SK-N-SH (cell line): ENCODE measurements around the gene VIL1. TPM values are rescaled to one million over a fixed set of nuclear protein-coding genes. Genes with fewer than 3 reads are reported as not detected.

Experiments used
- CTCF ChIA-PET: fragments of 300-600, 350-600 bp; formaldehyde crosslinking; extraction: SDS; loops from one replicate; lab custom pipeline; 2021; lab: Yijun Ruan, JAX
- POLR2A ChIA-PET: fragments of 350-600 bp; sonication (Branson Sonifier 250); formaldehyde crosslinking; extraction: SDS; loops from one replicate; lab custom pipeline; 2020; ENCODE audit warnings: antibody characterized with exemption, inconsistent platforms; lab: Yijun Ruan, JAX
- DNase-seq: peaks from one replicate; pipeline ENCODE4 v3.0.0; 2012
- H2AFZ ChIP-seq: fragments of 200-600 bp; sonication (generic); 2 replicates; pipeline ENCODE4 v1.8.1; 2016; ENCODE audit warnings: antibody characterized with exemption, mild to moderate bottlenecking, low read depth
- H3F3A ChIP-seq: fragments of 200-600 bp; sonication (generic); replicated peaks from 2 replicates; pipeline ENCODE3; 2016; ENCODE audit warnings: antibody characterized with exemption, mild to moderate bottlenecking; ENCODE audit not compliant: insufficient read depth
- H3K27ac ChIP-seq, 2 experiments: fragments of 200-500 bp in 1 of 2; fragments of 200-600 bp in 1 of 2; sonication (Bioruptor generic) in 1 of 2; sonication (generic), shearing (Covaris generic) in 1 of 2; 2 replicates each; pipeline versions ENCODE4 v1.5.1 to v1.6.1; 2014 to 2016; ENCODE audit warnings: low read depth in 2 of 2, inconsistent platforms in 1 of 2, low read length in 1 of 2, mild to moderate bottlenecking in 1 of 2, mixed read lengths in 1 of 2
- H3K27me3 ChIP-seq: fragments of 200-600 bp; sonication (generic), shearing (Covaris generic); 2 replicates; pipeline ENCODE4 v1.6.1; 2016; ENCODE audit warnings: mixed run types; ENCODE audit not compliant: insufficient read depth
- H3K36me3 ChIP-seq, 2 experiments: fragments of 200-500 bp in 1 of 2; fragments of 200-600 bp in 1 of 2; sonication (Bioruptor generic) in 1 of 2; sonication (generic) in 1 of 2; replicated peaks in 1 of 2; 2 replicates each; pipeline versions ENCODE3 to v1.5.1; 2014 to 2016; ENCODE audit warnings: low read length in 1 of 2, mild to moderate bottlenecking in 1 of 2; ENCODE audit not compliant: insufficient read depth in 2 of 2, control insufficient read depth in 1 of 2
- H3K4me1 ChIP-seq, 2 experiments: fragments of 200-500 bp in 1 of 2; fragments of 200-600 bp in 1 of 2; sonication (Bioruptor generic) in 1 of 2; sonication (generic), shearing (Covaris generic) in 1 of 2; 2 replicates each; pipeline versions ENCODE4 v1.5.1 to v1.6.1; 2014 to 2016; ENCODE audit warnings: low read depth in 1 of 2, low read length in 1 of 2, mixed run types in 1 of 2; ENCODE audit not compliant: insufficient read depth in 2 of 2, control insufficient read depth in 1 of 2
- H3K4me2 ChIP-seq: fragments of 200-600 bp; sonication (generic), shearing (Covaris generic); 2 replicates; pipeline ENCODE4 v1.6.1; 2017; ENCODE audit warnings: mixed run types
- H3K4me3 ChIP-seq, 2 experiments: fragments of 200-500 bp in 1 of 2; fragments of 200-600 bp in 1 of 2; sonication (Bioruptor generic) in 1 of 2; sonication (generic), shearing (Covaris generic) in 1 of 2; 2 replicates each; pipeline versions ENCODE4 v1.5.1 to v1.8.1; 2014 to 2016; ENCODE audit warnings: low read depth in 2 of 2, inconsistent platforms in 1 of 2, low read length in 1 of 2, mild to moderate bottlenecking in 1 of 2, mixed read lengths in 1 of 2, moderate library complexity in 1 of 2
- H3K79me2 ChIP-seq: fragments of 200-600 bp; sonication (generic); 2 replicates; pipeline ENCODE4 v1.8.1; 2017; ENCODE audit warnings: mild to moderate bottlenecking; ENCODE audit not compliant: insufficient read depth
- H3K9ac ChIP-seq: fragments of 200-600 bp; sonication (generic); 2 replicates; pipeline ENCODE4 v1.6.1; 2017; ENCODE audit warnings: mixed run types
- H3K9me2 ChIP-seq: fragments of 200-600 bp; sonication (generic); 2 replicates; pipeline ENCODE4 v1.6.1; 2017; ENCODE audit warnings: mixed run types
- H3K9me3 ChIP-seq: fragments of 200-600 bp; sonication (generic); 2 replicates; pipeline ENCODE4 v1.6.1; 2017; ENCODE audit warnings: mixed run types, mild to moderate bottlenecking, moderate library complexity
- H4K20me1 ChIP-seq: fragments of 200-600 bp; sonication (generic); 2 replicates; pipeline ENCODE4 v1.6.1; 2017; ENCODE audit warnings: mild to moderate bottlenecking, mixed run types; ENCODE audit not compliant: insufficient read depth
- CHD2 ChIP-seq: fragments of 150-350 bp; IDR thresholded peaks from 2 replicates; pipeline ENCODE4 v1.6.1; 2018; ENCODE audit warnings: low read length; ENCODE audit not compliant: partially characterized antibody
- CTCF ChIP-seq: fragments of 200-600 bp; sonication (generic); IDR thresholded peaks from 2 replicates; pipeline ENCODE4 v1.6.1; 2017; ENCODE audit warnings: antibody characterized with exemption, mild to moderate bottlenecking, moderate library complexity
- FOSL2 ChIP-seq: IDR thresholded peaks from 2 replicates; pipeline ENCODE4 v1.4.0; 2012; ENCODE audit warnings: low read depth, mild to moderate bottlenecking, moderate library complexity, borderline replicate concordance
- FOXJ3 ChIP-seq: sonication (generic); formaldehyde crosslinking; IDR thresholded peaks from 2 replicates; pipeline ENCODE4 v1.5.1; 2020; ENCODE audit warnings: mild to moderate bottlenecking, missing genetic modification reagents
- GABPA ChIP-seq: IDR thresholded peaks from 2 replicates; pipeline ENCODE4 v1.4.0; 2012; ENCODE audit warnings: low read depth, mild to moderate bottlenecking
- GATA2 ChIP-seq: sonication (generic); formaldehyde crosslinking; IDR thresholded peaks from 2 replicates; pipeline ENCODE4 v1.5.0; 2020; ENCODE audit warnings: mild to moderate bottlenecking, missing genetic modification reagents
- MEF2A ChIP-seq: IDR thresholded peaks from 2 replicates; pipeline ENCODE4 v1.4.0; 2012; ENCODE audit warnings: low read depth, borderline replicate concordance
- MXI1 ChIP-seq: IDR thresholded peaks from 2 replicates; pipeline ENCODE4 v1.6.1; 2012; ENCODE audit warnings: mild to moderate bottlenecking, low read depth, low read length, improper control_type of control experiment
- NRF1 ChIP-seq: IDR thresholded peaks from 2 replicates; pipeline ENCODE4 v1.6.1; 2012; ENCODE audit warnings: low read depth, mild to moderate bottlenecking, low read length
- RAD21 ChIP-seq: IDR thresholded peaks from 2 replicates; pipeline ENCODE4 v1.6.1; 2012; ENCODE audit warnings: mild to moderate bottlenecking, low read length
- RFX5 ChIP-seq: IDR thresholded peaks from 2 replicates; pipeline ENCODE4 v1.6.1; 2012; ENCODE audit warnings: mild to moderate bottlenecking, improper control_type of control experiment, low read length
- RXRA ChIP-seq: IDR thresholded peaks from 2 replicates; pipeline ENCODE4 v1.4.0; 2012; ENCODE audit warnings: low read depth, mild to moderate bottlenecking, borderline replicate concordance
- SIN3A ChIP-seq: IDR thresholded peaks from 2 replicates; pipeline ENCODE4 v1.6.1; 2012; ENCODE audit warnings: low read depth, mild to moderate bottlenecking, low read length, moderate library complexity, borderline replicate concordance
- SMC3 ChIP-seq: IDR thresholded peaks from 2 replicates; pipeline ENCODE4 v1.6.1; 2012; ENCODE audit warnings: low read depth, low read length, improper control_type of control experiment
- TAF1 ChIP-seq: IDR thresholded peaks from 2 replicates; pipeline ENCODE4 v1.6.1; 2012; ENCODE audit warnings: low read depth, mild to moderate bottlenecking, low read length, moderate library complexity, borderline replicate concordance
- USF1 ChIP-seq: IDR thresholded peaks from 2 replicates; pipeline ENCODE4 v1.4.0; 2012; ENCODE audit warnings: low read depth, borderline replicate concordance
- YY1 ChIP-seq: IDR thresholded peaks from 2 replicates; pipeline ENCODE4 v1.4.0; 2012; ENCODE audit warnings: low read depth, mild to moderate bottlenecking
- polyA plus RNA-seq, 3 experiments: library from polyadenylated mRNA; depleted of rRNA; stranded (reverse); fragments of >200 nt; gene quantifications; 2 replicates each; pipeline ENCODE4 v1.2.3, GENCODE V29; 2012
- TF ChIP-seq, protein P1 (sequence below): fragments of 150-350 bp; IDR thresholded peaks from 2 replicates; pipeline ENCODE4 v1.6.1; 2017; ENCODE audit warnings: antibody characterized with exemption, low read length, low read depth, borderline replicate concordance
- TF ChIP-seq, protein P2 (sequence below): IDR thresholded peaks from 2 replicates; pipeline ENCODE4 v1.6.1; 2012; ENCODE audit warnings: mild to moderate bottlenecking, low read depth, low read length, moderate library complexity

Gene VIL1
- polyA plus RNA-seq, 1 of the 3 experiments (the other 2 are of a cell fraction) = under 0.01 TPM

- peaks cover 5% of the 10 kb centered on the region for H3F3A ChIP-seq
- no peaks in the 10 kb centered on the region for H3K9me2 ChIP-seq
- H2AFZ ChIP-seq = no peak overlapping the region
- H4K20me1 ChIP-seq = no peaks in the 10 kb centered on the region
- no peak overlapping the region for H3K27ac ChIP-seq
- no peak overlapping the region for H3K4me2 ChIP-seq
- H3K4me1 ChIP-seq = no peaks in the 10 kb centered on the region
- H3K4me3 ChIP-seq = no peak overlapping the region
- no peaks in the 10 kb centered on the region for H3K9me3 ChIP-seq
- no peaks in the 10 kb centered on the region for H3K79me2 ChIP-seq
- ChIA-PET POLR2A (no interaction called here), CTCF (interaction anchor here (0.6 kb wide), 1 partner anchor 84 kb away, joined by 3 read pairs; no protein-coding TSS in a partner anchor)
- H3K27me3 ChIP-seq = no peaks in the 10 kb centered on the region
- no peak for DNase-seq
- TF ChIP-seq, protein P1, sequence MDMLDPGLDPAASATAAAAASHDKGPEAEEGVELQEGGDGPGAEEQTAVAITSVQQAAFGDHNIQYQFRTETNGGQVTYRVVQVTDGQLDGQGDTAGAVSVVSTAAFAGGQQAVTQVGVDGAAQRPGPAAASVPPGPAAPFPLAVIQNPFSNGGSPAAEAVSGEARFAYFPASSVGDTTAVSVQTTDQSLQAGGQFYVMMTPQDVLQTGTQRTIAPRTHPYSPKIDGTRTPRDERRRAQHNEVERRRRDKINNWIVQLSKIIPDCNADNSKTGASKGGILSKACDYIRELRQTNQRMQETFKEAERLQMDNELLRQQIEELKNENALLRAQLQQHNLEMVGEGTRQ = no peak
- TF ChIP-seq FOSL2 = no peak
- TF ChIP-seq, protein P2, sequence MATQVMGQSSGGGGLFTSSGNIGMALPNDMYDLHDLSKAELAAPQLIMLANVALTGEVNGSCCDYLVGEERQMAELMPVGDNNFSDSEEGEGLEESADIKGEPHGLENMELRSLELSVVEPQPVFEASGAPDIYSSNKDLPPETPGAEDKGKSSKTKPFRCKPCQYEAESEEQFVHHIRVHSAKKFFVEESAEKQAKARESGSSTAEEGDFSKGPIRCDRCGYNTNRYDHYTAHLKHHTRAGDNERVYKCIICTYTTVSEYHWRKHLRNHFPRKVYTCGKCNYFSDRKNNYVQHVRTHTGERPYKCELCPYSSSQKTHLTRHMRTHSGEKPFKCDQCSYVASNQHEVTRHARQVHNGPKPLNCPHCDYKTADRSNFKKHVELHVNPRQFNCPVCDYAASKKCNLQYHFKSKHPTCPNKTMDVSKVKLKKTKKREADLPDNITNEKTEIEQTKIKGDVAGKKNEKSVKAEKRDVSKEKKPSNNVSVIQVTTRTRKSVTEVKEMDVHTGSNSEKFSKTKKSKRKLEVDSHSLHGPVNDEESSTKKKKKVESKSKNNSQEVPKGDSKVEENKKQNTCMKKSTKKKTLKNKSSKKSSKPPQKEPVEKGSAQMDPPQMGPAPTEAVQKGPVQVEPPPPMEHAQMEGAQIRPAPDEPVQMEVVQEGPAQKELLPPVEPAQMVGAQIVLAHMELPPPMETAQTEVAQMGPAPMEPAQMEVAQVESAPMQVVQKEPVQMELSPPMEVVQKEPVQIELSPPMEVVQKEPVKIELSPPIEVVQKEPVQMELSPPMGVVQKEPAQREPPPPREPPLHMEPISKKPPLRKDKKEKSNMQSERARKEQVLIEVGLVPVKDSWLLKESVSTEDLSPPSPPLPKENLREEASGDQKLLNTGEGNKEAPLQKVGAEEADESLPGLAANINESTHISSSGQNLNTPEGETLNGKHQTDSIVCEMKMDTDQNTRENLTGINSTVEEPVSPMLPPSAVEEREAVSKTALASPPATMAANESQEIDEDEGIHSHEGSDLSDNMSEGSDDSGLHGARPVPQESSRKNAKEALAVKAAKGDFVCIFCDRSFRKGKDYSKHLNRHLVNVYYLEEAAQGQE = no peak
- TF ChIP-seq FOXJ3 = no peak
- TF ChIP-seq USF1 = no peak
- no peak for TF ChIP-seq CTCF
- TF ChIP-seq GABPA = no peak
- no peak for TF ChIP-seq TAF1
- no peak for TF ChIP-seq NRF1
- TF ChIP-seq YY1 = no peak
- no peak for TF ChIP-seq SMC3
- no peak for TF ChIP-seq CHD2
- no peak for TF ChIP-seq RAD21
- no peak for TF ChIP-seq RFX5
- no peak for TF ChIP-seq RXRA
- TF ChIP-seq SIN3A = no peak
- TF ChIP-seq GATA2 (CRISPR knock-in tag) = no peak
- TF ChIP-seq MXI1 = no peak
- TF ChIP-seq MEF2A = no peak
- H3K9ac ChIP-seq = no peak overlapping the region
- H3K36me3 ChIP-seq = no peaks in the 10 kb centered on the region
These were observed 47.0 kb upstream of the VIL1 start for GRCh38 chr2:218371983-218372350.
